Transverse colon (tissue), 4 donors: ENCODE data around the gene STAT5B. TPM values are rescaled to one million over a fixed set of nuclear protein-coding genes. Genes with fewer than 3 reads are reported as not detected.

Experiments
- DNase-seq: peaks from one replicate; pipeline ENCODE4 v3.0.0-alpha.2; 2019
- H3K27ac ChIP-seq, 4 donors: fragments of 200-600 bp; sonication (generic); 2 replicates each; pipeline ENCODE4 v1.5.1; 2016 to 2018; ENCODE audit warnings: inconsistent platforms in 4 of 4
- H3K27me3 ChIP-seq: fragments of 200-600 bp; sonication (generic); 2 replicates; pipeline ENCODE4 v1.5.1; 2017; ENCODE audit warnings: inconsistent platforms
- H3K36me3 ChIP-seq, 4 donors: fragments of 200-600 bp; sonication (generic); 2 replicates each; pipeline ENCODE4 v1.5.1; 2017 to 2019; ENCODE audit warnings: inconsistent platforms in 4 of 4
- H3K4me1 ChIP-seq, 4 donors: fragments of 200-600 bp; sonication (generic); 2 replicates each; pipeline ENCODE4 v1.5.1; 2017 to 2020; ENCODE audit warnings: inconsistent platforms in 4 of 4
- H3K4me3 ChIP-seq, 4 donors: fragments of 200-600 bp; sonication (generic); 1 replicate in 1 of 4; 2 replicates in 3 of 4; pipeline versions ENCODE4 v1.5.1 to v1.6.1; 2017 to 2019; ENCODE audit warnings: inconsistent platforms in 4 of 4
- H3K9me3 ChIP-seq, 2 donors: fragments of 200-600 bp; sonication (generic); 2 replicates each; pipeline ENCODE4 v1.5.1; 2017 to 2019; ENCODE audit warnings: inconsistent platforms in 2 of 2
- CTCF ChIP-seq, 5 experiments: fragments of 200-600 bp in 3 of 5; fragments of 450-650 bp in 2 of 5; sonication (generic) in 3 of 5; IDR thresholded peaks; 1 replicate in 2 of 5; 2 replicates in 3 of 5; pipeline ENCODE4 v1.5.1; 2016 to 2017; ENCODE audit warnings: antibody characterized with exemption in 5 of 5, inconsistent platforms in 3 of 5, mild to moderate bottlenecking in 2 of 5, moderate library complexity in 1 of 5
- EP300 ChIP-seq: sonication (generic); formaldehyde crosslinking; IDR thresholded peaks from one replicate; pipeline ENCODE4 v1.6.1; 2017; ENCODE audit warnings: antibody characterized with exemption, low read depth
- POLR2A ChIP-seq: fragments of 450-650 bp; IDR thresholded peaks from one replicate; pipeline ENCODE4 v1.6.1; 2016; ENCODE audit warnings: antibody characterized with exemption, mild to moderate bottlenecking, moderate library complexity
- POLR2AphosphoS5 ChIP-seq, 3 donors: sonication (generic); formaldehyde crosslinking; IDR thresholded peaks; one replicate each; pipeline ENCODE4 v1.6.1; 2016; ENCODE audit warnings: antibody characterized with exemption in 3 of 3
- WGBS, 2 donors: methylation state at CpG; one replicate each; pipeline ENCODE4 v1.1.5; 2018; ENCODE audit warnings: low coverage in 1 of 2; 5-methylcytosine and 5-hydroxymethylcytosine counted together
- in situ Hi-C, 4 donors: fragments of 200-750 bp; cut with MboI; loops; one replicate each; pipeline versions ENCODE4 v1.15.0 to v1.15.1; 2017; ENCODE audit warnings: low sequenced_read_pairs in 3 of 4, low pct_ligation_motif_present in 1 of 4, low pct_unique_long_range_greater_than_20kb in 1 of 4
- intact Hi-C: fragments of 100-400 bp; cut with DNase I; formaldehyde crosslinking; loops from one replicate; pipeline ENCODE4 v1.15.1; 2023; ENCODE audit warnings: low total_unique reads
- total RNA-seq, 4 donors: library from RNA; depleted of rRNA; stranded (reverse); fragments of >200 nt; gene quantifications; one replicate each; pipeline ENCODE4 v1.1.0, GENCODE V29; 2016

Gene STAT5B
- total RNA-seq, 4 donors from 2014 or later, result 51.3 to 151 (median 79.1) TPM

GRCh38 chr17:42197564-42198156 lies 78.5 kb downstream of the STAT5B start:
- no peaks in the 10 kb centered on the region for H3K36me3 ChIP-seq
- H3K27ac ChIP-seq, result no peak overlapping the region
- WGBS, 2 donors, result 93 to 100% methylated on average over 1 to 8 of the region's 8 CpGs
- TF ChIP-seq POLR2AphosphoS5 (IDR thresholded peaks at IDR 0.05) (no peak), CTCF (IDR thresholded peaks at IDR 0.05) (no peak), POLR2A (no peak), EP300 (no peak)
- no peak overlapping the region for H3K4me3 ChIP-seq
- H3K27me3 ChIP-seq, result no peaks in the 10 kb centered on the region
- DNase-seq, result no peak
- H3K9me3 ChIP-seq, result no peaks in the 10 kb centered on the region
- intact Hi-C loops, result no loop called here
- peaks cover 17 to 33% (median 24%) of the 10 kb centered on the region in 4 donors for H3K4me1 ChIP-seq
- in situ Hi-C loops, result no loop called here

GRCh38 chr17:42193969-42194899 lies 82.0 kb downstream of the STAT5B start, which contains the start of gene GHDC:
Gene GHDC (minus strand): TSS chr17:42194494. CDS start chr17:42193581, 913 bp downstream.
- in situ Hi-C loops (no loop called here), intact Hi-C loops (no loop called here)
- H3K36me3 ChIP-seq, result no peaks in the 10 kb centered on the region
- H3K27ac ChIP-seq, result peak within 1 kb of the TSS; percentile 82 to 92 (median 88)
- WGBS, 2 donors, result 0 to 17% methylated on average over 2 to 24 of the region's 24 CpGs
- peak within 1 kb of the TSS; percentile 75 to 97 (median 76) for H3K4me3 ChIP-seq
- H3K27me3 ChIP-seq, result no peaks in the 10 kb centered on the region
- TF ChIP-seq CTCF (IDR thresholded peaks at IDR 0.05) (no peak), POLR2AphosphoS5 (IDR thresholded peaks at IDR 0.05) (peak; percentile 25 to 69 (median 54)), EP300 (no peak)
- H3K9me3 ChIP-seq, result no peaks in the 10 kb centered on the region
- DNase-seq, result peak; percentile 92
- peaks cover 16 to 20% (median 19%) of the 10 kb centered on the region in 4 donors for H3K4me1 ChIP-seq

- in situ Hi-C loops (no loop called here), intact Hi-C loops (no loop called here)
- DNase-seq, result no peak
- WGBS, 2 donors, result 76% methylated on average over 12 of the region's 12 CpGs; no CpG with 5 or more reads in 1 of the 2 donors
- TF ChIP-seq EP300 (no peak), CTCF (IDR thresholded peaks at IDR 0.05) (no peak), POLR2A (no peak), POLR2AphosphoS5 (IDR thresholded peaks at IDR 0.05) (no peak)
- Histone ChIP-seq H3K4me3 (peak overlapping the region; percentile 75 to 97 (median 76)), H3K4me1 (peaks cover 16 to 20% (median 19%) of the 10 kb centered on the region in 4 donors), H3K27me3 (no peaks in the 10 kb centered on the region), H3K36me3 (no peaks in the 10 kb centered on the region), H3K27ac (peak overlapping the region; percentile 82 to 92 (median 88)), H3K9me3 (no peaks in the 10 kb centered on the region)
Observed at GRCh38 chr17:42193216-42193968, 82.8 kb downstream of the STAT5B start.
